ENCODE results near the gene PCNX3.

DNA sequence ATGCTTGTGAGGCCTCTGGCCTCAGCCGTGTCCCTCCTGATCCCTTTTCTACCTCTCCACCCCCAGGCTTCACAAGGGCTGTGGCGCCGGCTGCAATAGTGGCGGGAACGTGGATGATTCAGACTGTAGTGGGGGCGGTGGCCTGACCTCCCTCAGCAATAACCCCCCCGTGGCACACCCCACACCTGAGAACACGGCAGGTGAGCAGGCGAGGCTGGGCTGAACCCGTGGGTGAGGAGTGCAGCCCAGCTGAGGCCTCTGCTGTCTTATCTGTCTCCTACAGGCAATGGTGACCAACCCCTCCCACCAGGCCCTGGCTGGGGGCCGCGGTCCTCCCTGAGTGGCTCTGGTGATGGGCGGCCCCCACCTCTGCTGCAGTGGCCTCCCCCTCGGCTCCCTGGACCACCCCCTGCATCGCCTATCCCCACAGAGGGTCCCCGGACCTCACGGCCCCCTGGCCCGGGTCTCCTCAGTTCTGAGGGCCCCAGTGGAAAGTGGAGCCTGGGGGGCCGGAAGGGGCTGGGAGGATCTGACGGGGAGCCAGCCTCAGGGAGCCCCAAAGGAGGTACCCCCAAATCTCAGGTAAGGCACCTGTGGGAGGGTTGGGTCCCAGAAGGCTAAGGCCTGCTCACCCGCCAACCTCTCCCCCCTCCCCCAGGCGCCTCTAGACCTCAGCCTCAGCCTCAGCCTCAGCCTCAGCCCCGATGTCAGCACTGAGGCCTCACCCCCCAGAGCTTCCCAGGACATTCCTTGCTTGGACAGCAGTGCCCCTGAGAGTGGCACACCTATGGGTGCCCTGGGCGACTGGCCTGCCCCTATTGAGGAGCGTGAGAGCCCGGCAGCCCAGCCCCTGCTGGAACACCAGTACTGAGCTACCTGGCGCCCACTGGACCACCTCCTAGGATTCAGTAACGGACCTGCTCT is 20.8 kb downstream of the PCNX3 start:
- no peak for TF ChIP-seq EZH2 (IDR thresholded peaks at IDR 0.05; ENCODE audit: borderline replicate concordance, low read depth, low read length, severe bottlenecking)
- TF ChIP-seq, protein P1, sequence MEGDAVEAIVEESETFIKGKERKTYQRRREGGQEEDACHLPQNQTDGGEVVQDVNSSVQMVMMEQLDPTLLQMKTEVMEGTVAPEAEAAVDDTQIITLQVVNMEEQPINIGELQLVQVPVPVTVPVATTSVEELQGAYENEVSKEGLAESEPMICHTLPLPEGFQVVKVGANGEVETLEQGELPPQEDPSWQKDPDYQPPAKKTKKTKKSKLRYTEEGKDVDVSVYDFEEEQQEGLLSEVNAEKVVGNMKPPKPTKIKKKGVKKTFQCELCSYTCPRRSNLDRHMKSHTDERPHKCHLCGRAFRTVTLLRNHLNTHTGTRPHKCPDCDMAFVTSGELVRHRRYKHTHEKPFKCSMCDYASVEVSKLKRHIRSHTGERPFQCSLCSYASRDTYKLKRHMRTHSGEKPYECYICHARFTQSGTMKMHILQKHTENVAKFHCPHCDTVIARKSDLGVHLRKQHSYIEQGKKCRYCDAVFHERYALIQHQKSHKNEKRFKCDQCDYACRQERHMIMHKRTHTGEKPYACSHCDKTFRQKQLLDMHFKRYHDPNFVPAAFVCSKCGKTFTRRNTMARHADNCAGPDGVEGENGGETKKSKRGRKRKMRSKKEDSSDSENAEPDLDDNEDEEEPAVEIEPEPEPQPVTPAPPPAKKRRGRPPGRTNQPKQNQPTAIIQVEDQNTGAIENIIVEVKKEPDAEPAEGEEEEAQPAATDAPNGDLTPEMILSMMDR (IDR thresholded peaks at IDR 0.05; ENCODE audit: borderline replicate concordance, extremely low read depth, low read length, poor library complexity, severe bottlenecking): no peak
